Measurements from ENCODE around the gene CIAO3.

Gene CIAO3

GRCh38 chr16:775236-775796 lies 34.5 kb upstream of the CIAO3 start:
- TF ChIP-seq, protein P1, sequence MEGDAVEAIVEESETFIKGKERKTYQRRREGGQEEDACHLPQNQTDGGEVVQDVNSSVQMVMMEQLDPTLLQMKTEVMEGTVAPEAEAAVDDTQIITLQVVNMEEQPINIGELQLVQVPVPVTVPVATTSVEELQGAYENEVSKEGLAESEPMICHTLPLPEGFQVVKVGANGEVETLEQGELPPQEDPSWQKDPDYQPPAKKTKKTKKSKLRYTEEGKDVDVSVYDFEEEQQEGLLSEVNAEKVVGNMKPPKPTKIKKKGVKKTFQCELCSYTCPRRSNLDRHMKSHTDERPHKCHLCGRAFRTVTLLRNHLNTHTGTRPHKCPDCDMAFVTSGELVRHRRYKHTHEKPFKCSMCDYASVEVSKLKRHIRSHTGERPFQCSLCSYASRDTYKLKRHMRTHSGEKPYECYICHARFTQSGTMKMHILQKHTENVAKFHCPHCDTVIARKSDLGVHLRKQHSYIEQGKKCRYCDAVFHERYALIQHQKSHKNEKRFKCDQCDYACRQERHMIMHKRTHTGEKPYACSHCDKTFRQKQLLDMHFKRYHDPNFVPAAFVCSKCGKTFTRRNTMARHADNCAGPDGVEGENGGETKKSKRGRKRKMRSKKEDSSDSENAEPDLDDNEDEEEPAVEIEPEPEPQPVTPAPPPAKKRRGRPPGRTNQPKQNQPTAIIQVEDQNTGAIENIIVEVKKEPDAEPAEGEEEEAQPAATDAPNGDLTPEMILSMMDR (IDR thresholded peaks at IDR 0.05; ENCODE audit: control insufficient read depth, insufficient read depth, low read depth, low read length, missing control alignments), result no peak
- H3K4me3 ChIP-seq (ENCODE audit: control insufficient read depth, low read depth, low read length), result no peak overlapping the region
- DNase-seq (ENCODE audit: low read depth), result no peak

DNA sequence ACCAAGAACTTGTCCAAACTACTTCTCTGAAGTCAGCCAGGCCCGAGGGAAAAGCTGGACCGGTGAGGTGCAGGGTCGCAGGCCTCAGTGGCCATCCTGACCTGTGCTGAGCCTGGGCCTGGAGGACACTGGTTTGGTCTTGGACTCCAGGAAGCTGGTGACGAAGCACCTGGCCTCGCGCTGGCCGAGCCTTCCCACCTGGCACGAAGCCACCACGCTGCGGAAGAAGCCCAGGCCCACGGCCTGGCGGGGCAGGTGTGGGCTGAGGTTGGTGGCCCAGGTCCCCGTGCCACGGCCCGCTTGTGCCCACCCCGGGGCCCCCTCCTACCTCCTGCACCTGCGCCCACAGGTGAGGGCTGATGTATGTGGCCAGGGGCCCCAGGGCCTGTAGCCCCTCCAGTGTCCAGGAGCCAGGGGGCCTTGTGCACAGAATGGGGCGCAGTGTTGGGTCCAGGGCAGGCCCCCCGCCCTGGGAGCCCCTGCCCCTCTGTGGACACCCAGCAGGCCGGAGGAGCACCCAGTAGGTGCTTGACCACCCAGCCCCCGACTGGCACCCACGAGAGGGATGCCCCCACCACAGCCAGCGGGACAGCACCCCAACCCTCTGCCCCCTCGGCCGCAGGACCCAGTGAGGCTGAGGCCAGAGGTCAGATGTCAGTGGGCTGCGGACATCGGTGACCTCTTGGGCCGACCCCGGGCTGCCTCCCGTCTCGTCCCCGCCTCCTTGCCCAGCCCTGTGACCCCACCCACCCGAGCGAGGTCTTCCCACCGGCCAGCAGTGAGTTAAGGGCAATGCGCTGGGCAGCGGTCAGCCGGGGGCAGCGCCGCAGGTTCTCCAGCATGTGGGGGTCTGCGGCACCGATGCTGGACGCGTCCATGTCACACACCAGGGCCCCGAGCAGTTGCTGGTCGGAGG lies 33.5 kb upstream of the CIAO3 start:
- no peak for DNase-seq (ENCODE audit: low read depth)
- H3K4me3 ChIP-seq (ENCODE audit: control insufficient read depth, low read depth, low read length), result no peak overlapping the region
- TF ChIP-seq, protein P1 (IDR thresholded peaks at IDR 0.05; ENCODE audit: control insufficient read depth, insufficient read depth, low read depth, low read length, missing control alignments), result no peak

GRCh38 chr16:772959-773358 lies 32.2 kb upstream of the CIAO3 start:
- TF ChIP-seq, protein P1 (IDR thresholded peaks at IDR 0.05; ENCODE audit: control insufficient read depth, insufficient read depth, low read depth, low read length, missing control alignments), result no peak
- no peak overlapping the region for H3K4me3 ChIP-seq (ENCODE audit: control insufficient read depth, low read depth, low read length)
- DNase-seq (ENCODE audit: low read depth), result no peak

DNA sequence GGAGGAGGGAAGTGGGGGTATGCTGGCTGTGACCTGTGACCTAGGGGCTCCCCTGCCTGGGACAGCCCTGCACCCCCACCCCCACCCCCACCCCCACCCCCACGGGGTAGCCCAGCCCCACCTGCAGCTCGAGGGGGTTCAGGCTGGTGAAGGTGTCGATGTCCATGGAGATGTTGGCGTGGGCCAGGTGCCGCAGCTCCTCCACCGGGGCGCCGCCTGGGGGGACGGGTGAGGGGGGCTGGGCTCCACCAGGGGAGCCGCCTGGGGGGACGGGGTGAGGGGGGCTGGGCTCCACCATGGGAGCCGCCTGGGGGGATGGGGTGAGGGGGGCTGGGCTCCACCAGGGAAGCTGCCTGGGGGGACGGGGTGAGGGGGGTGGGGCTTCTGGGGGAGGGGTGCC lies 29.6 kb upstream of the CIAO3 start:
- no peak for DNase-seq (ENCODE audit: low read depth)
- TF ChIP-seq, protein P1 (IDR thresholded peaks at IDR 0.05; ENCODE audit: control insufficient read depth, insufficient read depth, low read depth, low read length, missing control alignments), result no peak
- H3K4me3 ChIP-seq (ENCODE audit: control insufficient read depth, low read depth, low read length), result no peak overlapping the region

- H3K4me3 ChIP-seq (ENCODE audit: control insufficient read depth, low read depth, low read length), result no peak overlapping the region
- no peak for DNase-seq (ENCODE audit: low read depth)
- TF ChIP-seq, protein P1 (IDR thresholded peaks at IDR 0.05; ENCODE audit: control insufficient read depth, insufficient read depth, low read depth, low read length, missing control alignments), result no peak
Measured at GRCh38 chr16:769934-770333, 29.1 kb upstream of the CIAO3 start.

- H3K4me3 ChIP-seq (ENCODE audit: control insufficient read depth, low read depth, low read length), result no peak overlapping the region
- TF ChIP-seq, protein P1 (IDR thresholded peaks at IDR 0.05; ENCODE audit: control insufficient read depth, insufficient read depth, low read depth, low read length, missing control alignments), result no peak
- no peak for DNase-seq (ENCODE audit: low read depth)
Measured at GRCh38 chr16:769184-769784, 28.5 kb upstream of the CIAO3 start.

Data from AG09309 (cell line).